GM18519 (cell line): ENCODE measurements around the gene NOL4L.

Source experiments
- ATAC-seq: cut with Tn5 transposase; IDR thresholded peaks from one replicate; pipeline ENCODE4 v1.9.1; 2021; ENCODE audit warnings: mild to moderate bottlenecking, moderate library complexity; ENCODE audit not compliant: unreplicated experiment, low FRiP score

The NOL4L gene

DNA sequence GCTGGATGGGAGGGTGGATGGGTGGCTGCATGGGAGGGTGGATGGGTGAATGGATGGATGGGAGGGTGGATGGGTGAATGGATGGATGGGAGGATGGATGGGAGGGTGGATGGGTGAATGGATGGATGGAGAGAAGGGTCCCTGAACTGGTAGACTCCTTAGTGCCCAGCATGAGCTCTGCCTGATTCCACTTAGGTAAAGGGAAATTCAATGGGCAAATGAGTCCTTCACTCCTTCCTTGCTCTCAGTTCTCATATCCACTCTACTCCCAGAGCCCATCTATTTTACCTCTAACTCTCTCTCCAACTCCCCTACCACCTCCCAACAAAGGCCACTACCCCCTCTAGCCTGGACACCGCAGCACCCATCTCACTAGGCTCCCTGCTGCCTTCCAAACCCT, 29.2 kb upstream of the NOL4L start:
- ATAC-seq = no peak

DNA sequence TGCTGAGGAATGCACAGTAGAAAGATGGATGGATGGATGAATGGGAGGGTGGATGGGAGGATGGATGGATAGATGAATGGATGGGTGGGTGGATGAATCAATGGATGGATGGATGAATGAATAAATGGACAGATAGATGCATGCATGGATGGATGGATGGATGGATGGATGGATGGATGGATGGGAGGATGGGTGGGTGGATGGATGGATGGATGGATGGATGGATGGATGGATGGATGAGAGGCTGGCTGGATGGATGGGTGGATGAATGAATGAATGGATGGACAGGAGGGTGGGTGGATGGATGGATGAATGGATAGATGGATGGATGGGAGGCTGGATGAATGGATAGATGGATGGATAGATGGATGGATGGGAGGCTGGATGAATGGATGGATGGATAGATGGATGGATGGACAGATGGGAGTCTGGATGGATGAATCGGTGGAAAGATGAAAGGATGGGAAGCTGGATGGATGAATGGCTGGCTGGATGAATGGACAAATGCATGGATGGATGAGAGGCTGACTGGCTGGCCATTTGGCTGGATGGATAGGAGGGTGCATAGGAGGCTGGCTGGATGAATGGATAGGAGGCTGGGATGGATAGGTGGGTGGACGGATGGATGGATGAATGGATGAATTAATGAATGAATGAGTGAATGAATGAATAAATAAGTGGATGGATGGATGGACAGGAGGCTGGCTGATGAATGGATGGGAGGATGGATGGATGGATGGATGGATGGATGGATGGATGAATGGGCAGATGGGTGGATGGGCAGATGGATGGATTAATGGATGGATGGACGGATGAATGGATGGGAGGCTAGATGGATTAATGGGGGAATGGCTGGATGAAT, 28.3 kb upstream of the NOL4L start:
- ATAC-seq = no peak

DNA sequence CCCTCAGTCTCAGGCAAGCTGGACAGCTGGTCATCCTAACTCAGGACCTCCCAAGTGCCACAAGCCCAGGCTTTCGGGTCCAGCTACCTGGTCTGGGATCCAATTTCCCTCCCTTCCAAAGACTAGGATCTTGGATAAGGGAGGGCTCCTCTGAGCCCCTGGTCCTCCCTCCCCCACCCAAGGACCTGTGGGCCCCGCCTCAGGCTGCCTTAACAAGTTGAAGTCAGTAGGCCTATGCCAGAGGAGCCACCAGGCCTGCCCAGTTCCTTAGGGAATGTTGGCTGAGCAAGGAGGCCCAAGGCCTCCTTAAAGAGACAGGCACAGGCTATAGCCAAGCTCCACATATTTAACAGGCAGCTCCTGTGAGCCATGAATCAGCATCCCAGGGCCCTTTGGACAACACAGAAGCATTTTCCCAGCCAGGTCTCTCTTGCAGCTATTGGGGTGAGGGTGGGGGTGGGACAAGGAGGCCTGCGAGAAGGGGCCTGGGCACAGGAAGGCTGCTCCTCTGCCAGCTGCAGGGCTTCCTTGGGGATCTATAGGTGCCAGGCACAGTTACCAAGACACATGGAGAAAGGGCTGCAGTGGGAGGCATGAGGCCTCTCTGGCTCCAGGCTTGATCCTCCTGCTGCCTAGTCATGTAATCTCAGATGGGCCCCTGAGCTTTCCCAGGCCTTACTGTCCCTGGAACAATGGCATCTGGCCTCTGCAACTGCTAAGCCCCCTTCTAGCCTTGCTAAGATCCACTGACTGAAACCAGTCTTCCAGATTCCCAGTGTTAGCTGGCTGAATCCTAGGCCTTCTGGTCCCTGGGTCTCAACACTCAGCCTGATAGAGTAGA, 27.4 kb upstream of the NOL4L start:
- ATAC-seq = no peak

DNA sequence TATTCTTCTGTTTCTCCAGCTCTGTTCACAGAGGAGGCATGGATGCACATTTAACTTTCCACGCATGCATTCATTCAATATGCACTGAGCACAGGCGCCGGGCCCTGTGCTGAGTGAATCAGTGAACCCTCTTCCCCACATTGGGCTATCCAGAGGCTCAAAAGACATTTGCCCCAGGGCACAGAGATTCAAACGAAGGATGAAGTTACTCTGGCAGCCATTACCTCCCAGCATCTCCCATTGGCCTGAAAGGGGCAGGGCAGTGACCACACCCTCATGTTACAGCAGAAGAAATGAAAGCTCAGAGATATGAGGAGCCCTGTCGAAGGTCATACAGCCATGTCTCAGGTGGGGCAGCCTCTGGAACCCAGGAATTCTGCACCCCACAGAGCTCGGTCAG, 26.7 kb upstream of the NOL4L start:
- ATAC-seq = no peak

DNA sequence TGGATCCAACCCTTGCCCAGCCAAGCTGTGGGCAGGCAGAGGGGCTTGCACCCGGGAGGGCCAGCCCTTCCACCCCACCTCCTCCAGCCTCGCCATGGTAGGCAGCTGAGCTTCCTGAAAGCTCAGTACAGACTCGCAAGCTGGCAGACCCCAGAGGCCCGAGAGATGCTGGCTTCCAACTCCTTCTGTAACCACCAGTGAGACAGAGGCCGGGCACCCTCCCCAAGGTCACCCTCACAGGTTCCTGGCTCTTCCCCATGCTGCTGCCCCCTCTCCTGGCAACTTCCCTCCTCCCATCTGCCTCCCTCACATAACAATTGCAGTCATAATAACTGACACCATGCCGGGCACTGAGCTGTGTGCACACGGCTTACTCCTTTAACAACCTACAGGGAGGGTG, 26.2 kb upstream of the NOL4L start:
- no peak for ATAC-seq

DNA sequence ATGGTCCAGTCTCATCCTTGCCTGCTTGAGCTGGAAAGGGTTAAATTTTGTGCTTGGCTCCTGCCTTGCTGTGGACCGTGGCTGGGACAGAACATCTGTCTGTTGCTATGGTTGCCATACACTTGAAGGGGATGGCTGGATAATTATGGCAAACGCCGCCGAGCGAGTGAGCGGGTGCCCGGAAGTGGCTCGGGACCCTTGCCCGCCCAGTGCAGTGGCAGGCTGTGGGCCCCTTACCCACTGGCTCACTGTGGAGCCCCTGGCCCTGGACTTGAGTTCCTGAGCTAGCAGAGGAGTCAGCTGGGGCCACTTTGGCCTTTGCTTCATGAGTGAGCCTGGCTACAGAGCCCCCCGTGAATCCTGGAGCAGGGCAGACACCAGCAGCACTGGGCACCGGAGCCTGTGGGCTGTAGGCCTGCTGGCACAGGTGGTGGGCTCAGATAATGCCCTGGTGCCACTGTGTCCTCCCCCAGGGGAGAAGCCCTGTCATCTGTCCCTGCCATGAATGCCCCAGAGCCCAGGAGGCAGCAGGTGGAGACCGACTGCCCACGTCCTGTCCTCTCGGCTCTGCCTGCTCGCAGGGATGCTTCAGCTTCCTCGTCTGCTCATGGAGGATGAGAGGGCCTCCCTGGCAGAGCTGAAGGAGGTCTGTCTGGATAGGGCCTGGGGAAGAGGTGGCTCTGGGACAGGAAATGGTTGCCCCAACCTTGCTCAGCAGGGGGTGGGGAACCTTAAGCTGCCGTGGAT, 25.5 kb upstream of the NOL4L start:
- ATAC-seq = no peak

DNA sequence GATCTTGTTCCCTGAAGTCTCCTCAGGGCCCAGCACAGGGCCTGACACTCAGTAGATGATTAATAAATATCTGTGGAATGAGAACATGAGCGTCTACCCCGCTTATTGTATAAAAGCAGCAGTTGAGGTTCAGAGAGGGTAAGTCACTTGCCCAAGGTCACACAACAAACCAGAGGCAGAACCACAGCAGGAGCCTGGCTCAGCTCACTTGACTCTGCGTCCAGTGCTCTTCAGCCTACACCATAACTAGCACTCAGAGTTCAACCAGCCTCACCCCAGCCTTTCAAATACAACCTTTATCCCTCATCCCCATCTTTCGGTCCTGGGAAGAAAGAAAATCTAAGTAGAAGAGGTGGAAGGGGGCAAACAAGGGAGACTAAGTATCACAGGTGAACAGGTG, 24.9 kb upstream of the NOL4L start:
- ATAC-seq = no peak

DNA sequence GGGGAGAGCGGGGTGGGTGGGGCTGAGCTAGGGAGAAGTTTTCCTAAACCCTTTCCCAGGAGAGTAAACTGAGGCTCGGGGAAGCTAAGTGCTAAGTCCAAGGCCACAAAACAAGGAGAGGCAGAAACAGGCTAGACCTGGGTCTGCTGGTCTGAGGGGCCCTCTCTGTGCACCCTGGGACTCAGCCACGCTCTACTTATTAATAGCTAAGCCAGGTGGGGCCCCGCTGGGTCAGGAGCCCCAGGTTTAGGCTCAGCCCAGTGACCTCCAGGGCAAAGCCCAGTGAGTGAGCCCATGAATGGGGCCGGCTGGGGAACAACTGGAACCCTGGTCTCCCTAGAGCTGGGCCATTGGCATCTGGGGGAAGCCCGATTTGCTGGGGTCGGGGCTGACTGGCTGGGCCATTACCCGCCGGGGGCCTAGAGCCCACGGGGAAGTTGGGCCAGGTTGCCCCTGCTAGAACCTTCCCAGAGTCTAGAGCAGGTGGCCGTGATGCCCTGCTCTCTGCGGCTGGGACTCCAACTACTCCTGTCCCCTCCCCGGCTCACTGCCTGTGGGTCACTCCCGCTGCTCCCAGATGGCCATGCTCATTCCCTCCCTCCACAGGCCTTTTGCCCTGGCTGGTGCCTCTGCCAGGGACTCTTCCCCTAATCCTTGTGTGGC, 24.1 kb upstream of the NOL4L start:
- ATAC-seq = no peak

DNA sequence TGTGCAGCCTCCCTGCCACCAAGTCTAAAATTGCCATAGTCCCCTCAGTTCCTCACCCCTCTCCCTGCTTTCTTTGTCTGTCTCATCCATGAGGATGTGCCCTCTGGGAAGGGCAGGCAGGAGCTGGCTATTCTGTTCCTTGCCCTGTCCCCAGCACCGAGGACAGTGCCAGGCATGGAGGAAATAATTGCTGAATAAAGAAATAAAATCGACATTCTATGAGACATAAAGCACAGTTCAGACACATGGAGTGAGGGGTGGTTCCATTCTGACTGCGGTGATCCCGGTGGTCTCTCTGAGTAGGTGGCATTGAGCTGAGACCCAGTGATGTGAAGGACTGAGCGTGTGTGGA, 23.5 kb upstream of the NOL4L start:
- no peak for ATAC-seq

DNA sequence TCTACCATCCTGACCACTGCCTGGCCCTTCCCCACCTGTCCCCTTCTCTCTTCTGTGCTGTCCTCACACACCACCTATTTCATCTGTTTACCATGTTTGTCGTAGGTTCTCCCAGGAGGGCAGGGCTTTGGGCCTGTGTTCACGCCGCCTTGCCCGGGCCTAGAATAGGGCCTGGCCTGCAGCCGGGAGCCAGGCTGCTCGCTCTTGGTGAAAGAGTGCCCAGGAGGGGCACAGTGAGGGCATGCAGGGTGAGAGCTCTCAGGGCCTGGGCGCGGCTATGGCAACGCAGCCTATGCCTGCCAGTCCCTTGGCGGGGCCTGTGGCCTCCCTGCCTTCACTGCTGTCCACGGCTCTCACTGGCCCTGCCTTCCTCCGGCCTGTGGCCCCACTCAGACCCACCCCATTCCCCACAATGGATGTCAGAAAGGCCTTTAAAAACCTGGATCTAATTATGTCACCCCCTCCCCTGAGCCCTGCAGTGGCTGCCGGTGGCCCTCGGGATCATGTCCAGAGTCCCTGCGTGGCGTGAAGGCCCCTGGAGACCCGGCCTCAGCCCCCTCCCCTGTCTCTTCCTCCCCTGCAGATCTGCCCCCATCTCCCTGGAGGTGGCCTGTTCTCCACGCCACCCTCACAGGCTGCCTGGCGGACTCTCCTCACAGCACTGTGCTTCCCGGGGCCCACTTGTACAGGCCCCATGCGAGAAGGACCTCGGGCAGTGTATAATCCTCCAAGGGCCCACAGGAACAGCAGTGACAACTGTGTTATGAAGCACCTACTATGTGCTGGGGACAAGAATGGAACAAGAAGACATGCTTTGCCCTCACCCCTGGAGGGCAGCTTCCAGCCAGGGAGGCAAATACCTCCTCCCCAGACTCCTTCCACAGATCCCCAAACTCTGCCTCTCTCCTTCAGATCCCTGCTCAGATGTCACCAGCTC, 22.9 kb upstream of the NOL4L start:
- ATAC-seq = no peak

DNA sequence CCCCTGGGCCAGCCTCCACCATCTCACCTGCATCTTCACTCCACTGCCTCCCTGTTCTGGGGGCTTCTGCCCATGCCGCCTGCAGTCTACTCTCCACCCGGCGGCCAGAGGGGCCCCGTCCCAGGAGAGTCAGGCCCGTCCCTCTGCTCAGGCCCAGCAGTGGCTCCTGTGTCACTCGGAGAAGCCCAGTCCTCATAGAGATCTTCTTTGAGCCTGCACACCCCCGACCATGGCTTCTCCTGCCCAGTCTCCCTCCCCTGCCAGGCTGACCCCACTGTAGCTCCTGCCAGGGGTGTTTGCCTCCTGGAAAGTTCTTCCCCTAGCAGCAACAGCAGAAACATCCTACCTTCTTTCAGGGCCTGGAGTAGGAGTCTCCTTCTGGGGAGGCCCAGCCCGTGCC, 22.2 kb upstream of the NOL4L start:
- ATAC-seq = no peak

DNA sequence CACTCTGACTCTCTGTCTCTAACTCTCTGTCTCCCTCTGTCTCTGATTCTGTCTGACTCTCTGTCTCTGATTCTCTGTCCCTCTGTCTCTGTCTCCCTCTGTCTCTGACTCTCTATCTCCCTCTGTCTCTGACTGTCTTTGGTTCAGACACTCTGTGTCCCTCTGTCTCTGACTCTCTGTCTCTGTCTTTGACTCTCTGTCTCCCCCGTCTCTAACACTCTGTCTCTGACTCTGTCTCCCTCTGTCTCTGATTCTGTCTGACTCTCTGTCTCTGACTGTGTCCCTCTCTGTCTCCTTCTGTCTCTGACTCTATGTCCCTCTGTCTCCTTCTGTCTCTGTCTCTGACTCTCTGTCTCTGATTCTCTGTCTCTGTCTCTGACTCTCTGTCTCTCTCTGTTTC, 21.7 kb upstream of the NOL4L start:
- ATAC-seq = no peak

DNA sequence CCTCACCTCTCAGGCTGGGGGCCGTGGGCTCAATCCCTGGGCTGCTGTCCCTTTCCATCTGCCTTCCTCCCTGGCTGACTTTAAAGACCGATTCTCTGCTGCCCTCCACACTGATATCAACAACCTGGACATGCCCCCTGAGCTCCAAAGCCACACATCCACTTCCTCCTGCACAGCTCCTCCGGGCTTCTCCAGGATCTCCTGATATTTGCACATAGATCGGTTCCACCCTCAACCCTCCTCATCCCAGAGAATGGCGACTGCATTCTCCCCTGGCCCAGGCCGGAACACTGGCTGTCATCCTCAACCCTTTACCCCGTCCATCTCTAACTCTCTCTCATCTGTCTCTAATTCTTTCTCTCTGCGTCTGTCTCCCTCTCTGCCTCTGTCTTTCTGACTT, 21.0 kb upstream of the NOL4L start:
- ATAC-seq = no peak

DNA sequence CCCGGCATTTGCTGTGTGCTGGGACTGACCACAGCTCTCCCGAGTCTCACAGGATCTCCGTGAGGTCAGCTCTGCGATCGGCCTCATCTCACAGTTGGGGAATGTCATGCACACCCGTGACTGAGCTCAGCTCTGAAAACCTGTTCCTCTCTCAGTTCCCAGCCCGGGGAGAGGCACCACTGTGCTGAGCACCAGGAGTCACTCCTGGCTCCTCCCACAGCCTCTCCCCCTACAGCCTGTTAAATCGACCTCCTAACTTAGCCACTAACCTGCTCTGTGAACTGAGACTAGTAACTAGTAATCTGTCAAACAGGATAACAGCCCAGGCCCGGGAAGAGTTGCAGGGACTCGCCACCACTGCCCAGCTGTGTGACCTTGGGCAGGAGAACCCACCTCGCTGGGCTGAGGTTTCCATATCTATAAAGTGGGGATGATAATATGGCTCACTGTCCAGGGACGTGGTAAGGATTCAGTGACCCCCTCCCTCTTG, 20.1 kb upstream of the NOL4L start:
- ATAC-seq = no peak

DNA sequence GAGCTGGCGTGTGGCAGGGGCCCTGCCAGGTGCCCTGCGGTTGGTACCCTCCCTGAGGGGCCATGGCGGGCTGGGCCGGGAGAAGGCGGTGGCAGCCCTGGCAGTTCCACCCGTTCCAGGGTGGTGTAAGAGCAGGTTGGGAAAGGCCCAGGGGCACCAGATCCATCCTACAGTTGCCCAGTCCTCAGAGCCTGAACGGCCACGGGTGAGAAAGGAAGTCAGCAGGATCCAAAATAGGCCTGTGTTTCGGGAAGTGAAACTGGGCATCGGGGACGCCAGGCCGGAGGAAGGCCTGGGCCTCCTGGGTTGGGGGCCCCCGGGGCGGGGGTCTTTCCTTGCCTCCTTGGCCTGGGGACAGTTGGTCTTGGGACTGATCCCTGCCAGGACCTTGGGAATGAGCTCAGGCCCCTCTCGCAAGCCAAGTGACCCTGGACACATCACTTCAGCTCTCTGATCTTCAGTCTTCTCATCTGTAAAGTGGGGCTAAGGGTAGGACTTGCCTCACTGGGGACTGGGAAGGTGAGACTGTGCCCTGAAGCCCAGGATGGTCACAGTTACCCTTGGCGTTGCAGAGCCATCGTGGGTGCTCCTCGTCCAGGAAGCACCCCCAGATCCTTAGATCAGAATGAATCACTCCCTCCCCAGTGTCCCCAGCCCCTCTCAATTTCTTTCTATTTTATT, 18.1 kb upstream of the NOL4L start:
- ATAC-seq = no peak

DNA sequence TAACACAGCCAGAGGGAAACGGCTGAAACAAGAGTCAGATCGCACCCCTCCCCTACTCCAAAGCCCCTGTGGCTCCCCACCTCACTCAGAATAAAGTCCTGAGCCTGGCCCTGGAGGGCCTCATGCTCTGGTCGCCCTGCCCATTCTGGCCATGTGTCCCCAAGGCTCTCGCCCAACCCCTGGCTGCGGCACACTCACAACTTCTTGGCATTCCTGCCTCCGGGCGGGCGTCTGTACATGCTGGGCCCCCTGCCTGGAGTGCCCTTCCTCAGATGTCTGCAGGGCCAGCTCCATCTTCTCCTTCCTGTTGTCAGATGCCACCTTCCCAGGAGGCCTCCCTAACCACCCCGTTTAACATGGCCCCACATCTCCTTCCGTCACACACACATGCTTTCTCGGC, 17.1 kb upstream of the NOL4L start:
- no peak for ATAC-seq

DNA sequence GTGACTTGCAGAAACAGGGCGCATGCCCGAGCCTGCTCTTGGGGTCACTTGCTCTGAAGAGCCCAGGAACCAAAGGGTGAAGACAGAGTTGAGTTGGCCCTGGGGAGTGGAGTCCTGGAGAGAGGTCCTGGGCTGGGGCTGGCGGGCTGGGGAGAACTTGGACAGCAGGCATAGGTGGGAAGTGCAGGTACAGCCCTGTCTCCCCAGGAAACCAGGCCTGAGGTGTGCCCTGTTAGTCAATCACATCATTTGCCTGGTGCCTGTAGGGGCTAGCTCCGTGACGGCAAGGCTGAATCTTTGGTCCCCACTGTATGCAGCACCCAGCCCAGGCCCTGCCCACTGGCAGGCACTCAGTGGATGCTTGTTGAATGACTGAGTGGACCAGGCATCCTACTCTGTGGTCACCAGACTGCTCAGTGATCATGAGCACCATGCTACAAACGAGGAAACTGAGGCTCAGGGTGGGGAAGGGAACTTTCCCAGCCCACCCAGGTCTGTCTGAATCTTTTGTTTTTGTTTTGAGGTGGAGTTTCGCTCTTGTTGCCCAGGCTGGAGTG, 15.6 kb upstream of the NOL4L start:
- ATAC-seq = no peak

DNA sequence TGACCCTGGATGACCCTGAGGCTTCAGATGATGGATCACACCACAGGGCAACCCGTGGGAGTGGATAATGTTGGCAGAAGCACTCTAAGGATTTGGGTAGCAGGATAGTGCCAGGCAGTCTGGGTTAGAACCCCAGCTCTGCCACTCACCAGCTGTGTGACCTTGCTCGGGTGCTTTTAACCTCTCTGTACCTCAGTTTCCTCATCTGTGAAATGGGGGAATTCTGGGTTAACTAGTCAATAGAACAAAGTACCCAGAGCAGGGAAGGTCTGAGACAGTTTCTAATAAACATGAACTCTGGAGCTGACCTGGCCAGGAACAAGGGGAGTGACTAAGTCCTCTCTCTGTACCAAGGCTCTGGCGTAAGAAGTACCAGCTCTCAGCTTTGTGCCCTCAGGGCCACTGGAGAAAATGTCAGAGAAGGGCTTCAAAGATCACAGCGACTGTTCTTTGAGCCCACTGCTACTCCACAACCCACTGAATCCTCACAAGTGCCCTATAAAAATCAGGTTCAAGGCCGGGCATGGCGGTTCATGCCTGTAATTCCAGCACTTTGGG, 14.7 kb upstream of the NOL4L start:
- no peak for ATAC-seq
